GM18519 (cell line): Measurements from ENCODE around the gene GABRG3.

Experiments
- ATAC-seq: cut with Tn5 transposase; IDR thresholded peaks from one replicate; pipeline ENCODE4 v1.9.1; 2021; ENCODE audit warnings: mild to moderate bottlenecking, moderate library complexity; ENCODE audit not compliant: unreplicated experiment, low FRiP score

The GABRG3 gene

DNA sequence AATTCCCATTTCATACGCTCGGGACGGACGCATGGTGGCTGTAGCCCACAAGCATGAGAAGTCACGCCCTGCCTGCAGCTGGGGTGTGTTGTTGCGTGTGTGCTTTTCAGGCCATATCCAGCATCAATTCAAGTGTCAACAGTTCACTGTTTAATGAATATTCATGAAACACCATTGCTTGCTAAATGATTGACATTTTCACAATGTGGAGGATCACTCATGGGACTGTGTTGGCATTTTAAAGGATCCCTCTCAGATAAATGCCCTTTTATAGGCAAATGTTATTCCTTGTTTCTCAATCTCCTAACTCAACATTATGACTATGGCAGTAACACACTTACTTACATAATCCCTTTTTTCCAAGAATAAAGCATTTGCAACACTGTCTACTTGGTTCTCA lies 511.3 kb downstream of the GABRG3 start:
- no peak for ATAC-seq

DNA sequence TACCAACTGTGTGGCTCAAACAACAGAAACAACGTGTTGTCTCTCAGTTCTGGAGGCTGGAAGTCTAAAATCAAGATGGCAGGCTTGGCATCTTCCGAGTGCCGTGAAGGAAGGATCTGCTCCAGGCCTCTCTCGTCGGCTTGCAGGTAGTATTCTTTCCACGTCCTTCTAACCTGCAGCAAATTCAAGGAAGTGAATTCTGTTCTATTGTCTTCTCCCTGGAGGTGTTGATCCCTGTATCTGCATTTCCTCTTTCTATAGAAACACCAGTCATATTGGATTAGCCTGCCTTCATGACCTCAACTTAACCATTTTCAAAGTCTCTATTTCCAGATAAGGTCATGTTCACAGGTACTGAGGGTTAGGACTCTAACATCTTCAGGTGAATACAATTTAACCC lies 512.1 kb downstream of the GABRG3 start:
- no peak for ATAC-seq

DNA sequence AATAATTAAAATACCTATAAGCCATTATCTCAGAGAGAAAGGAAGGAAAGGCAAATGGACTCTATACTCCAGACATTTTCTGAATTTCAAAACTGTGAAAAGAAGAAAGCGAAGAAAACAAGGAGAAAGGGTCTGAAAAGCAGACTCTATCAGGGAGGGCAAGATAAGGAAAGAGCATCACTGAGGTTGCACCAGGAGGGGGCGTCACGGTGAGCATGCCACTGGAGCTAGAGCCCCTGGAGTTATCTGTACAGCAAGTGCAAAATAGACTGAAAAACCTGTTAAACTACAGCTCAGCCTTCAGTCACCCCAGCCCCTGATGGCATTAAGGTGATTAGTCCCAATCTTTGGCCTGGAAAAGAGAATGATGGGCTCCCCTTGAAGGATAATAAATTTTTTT lies 514.3 kb downstream of the GABRG3 start:
- no peak for ATAC-seq

- ATAC-seq, result no peak
Measured at GRCh38 chr15:27486051-27486450, 515.1 kb downstream of the GABRG3 start.

GRCh38 chr15:27486683-27487647 lies 516.0 kb downstream of the GABRG3 start:
- no peak for ATAC-seq

DNA sequence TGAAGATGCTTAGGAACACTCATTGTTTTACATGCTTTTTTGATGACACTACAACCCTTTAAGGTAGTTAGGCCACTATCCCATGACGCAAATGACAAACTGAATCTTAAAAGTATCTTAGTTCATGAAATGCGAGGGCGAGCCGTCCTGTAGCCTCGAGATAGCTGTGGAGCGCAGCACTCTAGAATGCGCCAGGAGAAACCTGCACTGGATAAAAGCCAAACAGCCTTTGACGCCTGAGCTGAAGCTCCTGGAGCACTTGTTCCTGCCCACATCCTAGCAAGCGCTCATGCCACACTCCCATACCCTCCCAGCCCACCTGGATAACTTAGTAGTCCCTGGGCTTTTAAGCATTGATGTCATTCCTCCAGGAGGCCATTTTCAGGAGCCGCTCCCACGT lies 516.9 kb downstream of the GABRG3 start:
- no peak for ATAC-seq

- ATAC-seq, result no peak
Measured at GRCh38 chr15:27490867-27491595, 520.0 kb downstream of the GABRG3 start.

GRCh38 chr15:27491666-27492621 lies 521.0 kb downstream of the GABRG3 start:
- ATAC-seq, result no peak

DNA sequence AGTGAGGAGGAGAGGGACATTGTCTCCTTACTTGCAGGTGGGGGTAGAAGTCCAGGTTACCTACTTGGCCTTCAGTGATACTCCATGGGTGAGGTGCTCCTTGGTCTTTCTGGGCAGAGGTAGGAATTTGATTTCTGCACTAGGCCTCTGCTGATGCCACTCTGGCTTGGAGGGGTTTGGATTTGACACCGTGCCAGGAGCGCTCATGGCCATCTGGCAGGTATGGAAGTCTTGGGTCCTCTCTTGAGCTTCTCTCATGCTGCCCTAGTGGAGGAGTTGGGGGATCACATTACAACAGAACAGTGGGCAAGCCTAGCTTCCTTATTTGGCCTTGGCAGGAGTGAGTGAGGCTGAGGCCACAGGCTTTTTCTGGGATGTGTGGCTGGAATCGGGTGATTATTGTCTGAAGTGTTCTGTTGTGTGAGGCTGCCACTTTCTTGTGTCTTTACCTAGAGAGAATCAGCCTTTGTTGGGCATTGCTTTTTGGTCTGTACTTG lies 525.0 kb downstream of the GABRG3 start:
- no peak for ATAC-seq

GRCh38 chr15:27498700-27499099 lies 527.7 kb downstream of the GABRG3 start:
- ATAC-seq, result no peak

DNA sequence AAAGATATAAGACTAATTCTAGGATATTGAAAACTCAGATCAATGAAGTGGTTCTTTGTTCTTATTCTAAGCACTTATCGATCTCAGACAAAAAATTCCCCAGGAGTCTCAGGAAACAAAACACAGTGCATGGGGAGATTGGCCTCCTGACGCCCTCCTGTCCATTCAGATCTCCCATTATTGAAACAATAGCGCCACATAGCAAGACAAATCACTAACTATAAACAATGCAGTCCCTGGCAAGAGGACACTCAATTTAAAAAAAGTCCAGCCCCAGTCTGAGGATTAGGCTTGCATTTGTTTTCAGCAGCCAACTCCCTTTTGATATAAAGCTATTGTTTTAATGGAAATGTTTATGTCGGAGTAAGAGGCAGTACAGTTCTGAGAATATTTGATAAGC lies 528.2 kb downstream of the GABRG3 start:
- no peak for ATAC-seq

GRCh38 chr15:27499719-27500118 lies 528.7 kb downstream of the GABRG3 start:
- no peak for ATAC-seq

- no peak for ATAC-seq
Measured at GRCh38 chr15:27500206-27500605, 529.2 kb downstream of the GABRG3 start.

DNA sequence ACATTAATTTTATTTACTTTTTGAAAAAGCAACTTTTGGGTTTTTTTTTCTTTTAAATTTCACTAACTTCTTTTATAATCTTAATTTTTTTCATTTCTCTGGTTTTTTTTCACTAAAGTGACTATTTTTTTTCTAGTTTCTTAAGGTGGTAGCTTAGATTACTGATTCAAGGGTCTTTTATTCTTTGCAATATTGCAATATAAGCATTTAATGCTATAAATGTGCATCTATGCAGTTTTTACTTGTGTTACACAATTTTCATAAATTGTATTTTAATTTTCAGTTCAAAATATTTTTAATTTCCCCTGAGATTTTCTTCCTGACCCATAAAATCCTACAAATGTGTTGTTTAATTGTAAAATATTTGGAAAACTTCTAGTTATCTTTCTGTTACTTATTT lies 535.8 kb downstream of the GABRG3 start:
- no peak for ATAC-seq

DNA sequence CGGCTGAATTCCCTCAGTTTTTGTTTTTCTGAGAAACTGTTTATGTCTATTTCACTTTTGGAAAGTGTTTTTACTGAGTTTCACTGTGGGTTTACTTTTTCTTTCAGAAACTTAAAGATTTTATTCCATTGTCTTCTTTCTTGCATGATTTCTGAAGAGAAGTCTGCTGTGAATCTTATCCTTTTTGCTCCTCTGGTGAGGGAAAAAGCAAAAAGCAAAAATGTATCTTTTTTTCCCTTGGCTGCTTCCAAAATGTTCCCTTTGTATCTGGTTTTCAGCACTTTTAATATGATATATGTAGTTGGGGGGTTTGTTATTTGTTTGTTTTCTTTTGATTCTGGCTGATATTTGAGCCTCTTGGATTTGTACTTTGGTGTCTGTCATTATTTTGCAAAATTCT lies 538.0 kb downstream of the GABRG3 start:
- no peak for ATAC-seq

DNA sequence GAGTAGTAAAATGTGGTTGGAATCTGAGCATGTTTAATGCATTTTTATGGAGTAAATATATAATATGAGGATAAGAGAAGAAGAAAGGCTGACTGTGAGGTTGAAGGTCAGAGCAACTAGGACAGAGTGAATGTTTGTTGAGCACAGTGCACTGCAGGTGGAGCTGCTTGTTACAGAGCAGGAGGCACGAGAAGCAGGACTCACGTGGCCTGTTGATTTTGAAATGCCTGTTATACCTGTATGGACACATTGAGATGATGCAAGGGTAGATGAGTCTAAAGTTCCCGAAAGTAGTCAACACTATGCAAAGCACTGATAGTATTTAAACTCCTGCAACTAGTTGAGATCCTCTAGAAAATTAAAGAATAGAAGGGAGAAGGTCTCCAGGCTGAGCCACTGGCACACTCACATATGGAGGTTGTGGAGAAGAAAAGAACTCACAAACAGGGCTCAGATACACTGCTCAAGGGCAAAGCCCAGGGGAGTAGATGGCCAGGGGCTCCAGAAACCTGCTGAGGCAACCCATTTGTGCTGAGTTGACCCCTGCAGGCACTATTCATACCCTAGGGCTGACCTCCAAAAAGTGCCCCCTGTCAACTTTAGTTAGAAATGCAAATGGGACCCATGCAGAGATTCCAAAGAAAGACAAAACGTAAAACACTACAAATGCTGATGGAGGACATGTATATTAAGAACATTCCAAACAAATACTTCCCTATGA lies 541.5 kb downstream of the GABRG3 start:
- no peak for ATAC-seq

DNA sequence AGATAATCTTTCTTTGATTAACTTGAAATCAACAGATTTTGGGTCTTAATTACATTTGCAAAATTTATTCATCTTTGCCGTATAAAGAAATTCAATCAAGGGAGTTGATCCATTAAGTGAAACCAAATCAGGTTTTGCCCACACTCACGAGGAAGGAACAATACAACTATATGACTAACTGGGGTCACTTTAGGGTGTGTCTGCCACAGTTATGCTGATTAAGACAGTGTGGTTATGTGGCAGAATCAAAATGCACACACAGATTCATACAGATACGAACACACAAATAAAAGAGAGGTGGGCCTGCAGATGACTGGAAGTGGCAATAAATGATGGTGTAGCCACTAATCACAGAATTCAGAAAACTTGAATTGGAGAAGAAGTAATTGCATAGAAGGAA lies 543.5 kb downstream of the GABRG3 start:
- no peak for ATAC-seq

GRCh38 chr15:27527490-27528067 lies 556.6 kb downstream of the GABRG3 start:
- ATAC-seq, result no peak

DNA sequence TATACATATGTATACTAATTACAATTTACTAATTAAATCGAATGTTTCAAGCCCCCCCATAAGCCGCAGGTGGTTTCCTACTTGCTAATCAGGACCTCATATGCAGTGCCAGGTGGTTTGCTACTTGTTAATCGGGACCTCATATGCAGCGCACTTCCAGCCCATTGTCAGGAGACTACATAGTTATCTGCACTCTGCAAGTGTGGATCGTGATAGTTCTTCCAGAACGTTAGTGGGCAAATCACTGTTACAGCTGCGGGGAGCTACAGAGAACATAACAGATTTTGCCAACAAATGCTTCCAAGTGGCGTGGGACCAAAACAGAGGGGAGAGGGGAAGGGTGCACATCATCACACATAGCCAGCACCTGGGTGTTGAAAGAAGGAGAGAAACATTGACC lies 558.4 kb downstream of the GABRG3 start:
- ATAC-seq, result no peak
